Panc1 (cell line): ENCODE data around the gene UNC13C. TPM values are rescaled to one million over a fixed set of nuclear protein-coding genes. Genes with fewer than 3 reads are reported as not detected.

ENCODE experiments used
- ATAC-seq: fragments of 200-7000 bp; cut with Tn5 transposase; 2 replicates; pipeline ENCODE4 v1.9.1; 2020; ENCODE audit warnings: mild to moderate bottlenecking, moderate library complexity
- BruUV-seq: library from RNA; stranded (reverse); fragments of 400-500 nt; replicated peaks from 2 replicates; lab custom pipeline; 2021; lab: Mats Ljungman, UMichigan
- CTCF ChIA-PET: fragments of 300-600 bp; sonication (Branson Sonifier 250); formaldehyde crosslinking; loops from one replicate; lab custom pipeline; 2022; ENCODE audit warnings: antibody characterized with exemption; lab: Charles Lee
- POLR2A ChIA-PET: fragments of 300-600 bp; sonication (Branson Sonifier 250); formaldehyde crosslinking; loops from one replicate; lab custom pipeline; 2022; ENCODE audit warnings: antibody characterized with exemption; lab: Charles Lee
- DNase-seq: peaks from one replicate; pipeline ENCODE4 v3.0.0-alpha.2; 2010; ENCODE audit warnings: low read depth, low spot score
- H3K27ac ChIP-seq: 2 replicates; pipeline ENCODE4 v1.5.1; 2011; ENCODE audit warnings: mild to moderate bottlenecking, low read length, inconsistent platforms
- H3K27me3 ChIP-seq: fragments of 200-500 bp; sonication (Bioruptor generic); 2 replicates; pipeline ENCODE4 v1.6.0; 2014; ENCODE audit warnings: low read length, inconsistent platforms; ENCODE audit not compliant: control insufficient read depth, insufficient read depth
- H3K36me3 ChIP-seq: fragments of 200-500 bp; sonication (Bioruptor generic); 2 replicates; pipeline ENCODE4 v1.5.1; 2014; ENCODE audit warnings: inconsistent platforms, mild to moderate bottlenecking, low read length, moderate library complexity; ENCODE audit not compliant: control insufficient read depth, insufficient read depth
- H3K4me1 ChIP-seq: 2 replicates; pipeline ENCODE4 v1.5.1; 2011; ENCODE audit warnings: inconsistent platforms, mild to moderate bottlenecking, low read length, moderate library complexity; ENCODE audit not compliant: control insufficient read depth, insufficient read depth
- H3K4me3 ChIP-seq, 2 experiments: 2 replicates each; pipeline ENCODE4 v1.5.1; 2011 to 2012; ENCODE audit warnings: low read depth in 2 of 2, low read length in 2 of 2, mild to moderate bottlenecking in 2 of 2, inconsistent platforms in 1 of 2, moderate library complexity in 1 of 2
- H3K9me3 ChIP-seq: fragments of 200-500 bp; sonication (Bioruptor generic); 2 replicates; pipeline ENCODE4 v1.5.1; 2014; ENCODE audit warnings: low read depth, mild to moderate bottlenecking, inconsistent platforms, low read length, moderate library complexity; ENCODE audit not compliant: control insufficient read depth, insufficient read depth
- CTCF ChIP-seq: fragments of 450-650 bp; IDR thresholded peaks from 2 replicates; pipeline ENCODE4 v1.5.1; 2017; ENCODE audit warnings: mild to moderate bottlenecking
- POLR2AphosphoS5 ChIP-seq: IDR thresholded peaks from 2 replicates; pipeline ENCODE4 v1.6.1; 2012; ENCODE audit warnings: mild to moderate bottlenecking, low read depth, low read length, moderate library complexity
- REST ChIP-seq, 2 experiments: IDR thresholded peaks; 2 replicates each; pipeline ENCODE4 v1.6.1; 2011 to 2012; ENCODE audit warnings: low read depth in 2 of 2, control low read depth in 1 of 2, low read length in 1 of 2, mild to moderate bottlenecking in 1 of 2, moderate library complexity in 1 of 2; ENCODE audit not compliant: insufficient read depth in 1 of 2
- SIN3A ChIP-seq: IDR thresholded peaks from 2 replicates; pipeline ENCODE4 v1.6.1; 2012; ENCODE audit warnings: low read depth, mild to moderate bottlenecking, low read length, moderate library complexity, borderline replicate concordance; ENCODE audit not compliant: insufficient read depth
- TCF7L2 ChIP-seq: IDR thresholded peaks from 2 replicates; pipeline ENCODE4 v1.6.1; 2011; ENCODE audit warnings: mild to moderate bottlenecking, low read depth, low read length, inconsistent platforms
- in situ Hi-C: cut with HindIII; loops from 2 replicates; pipeline ENCODE4 v1.10.0; 2016; ENCODE audit warnings: low sequenced_read_pairs, low pct_unique_long_range_greater_than_20kb
- intact Hi-C: fragments of 100-400 bp; cut with micrococcal nuclease; formaldehyde crosslinking; loops from one replicate; pipeline ENCODE4 v1.10.0; 2022; ENCODE audit not compliant: unreplicated experiment
- total RNA-seq: library from RNA; stranded (reverse); gene quantifications from one replicate; pipeline ENCODE4 v1.2.1, GENCODE V29; 2021; ENCODE audit not compliant: unreplicated experiment

Gene UNC13C
- total RNA-seq, 1 experiment from 2014 or later: not detected

- Histone ChIP-seq H3K27me3 (no peaks in the 10 kb centered on the region), H3K4me1 (no peaks in the 10 kb centered on the region), H3K4me3 (no peak overlapping the region), H3K9me3 (no peaks in the 10 kb centered on the region), H3K27ac (no peak overlapping the region), H3K36me3 (no peaks in the 10 kb centered on the region)
- ATAC-seq (no peak), DNase-seq (no peak)
- ChIA-PET CTCF (no interaction called here), POLR2A (no interaction called here)
- no TSS peak for BruUV-seq
- intact Hi-C loops: no loop called here
- in situ Hi-C loops: no loop called here
- no peak for TF ChIP-seq POLR2AphosphoS5
- TF ChIP-seq CTCF: no peak
- TF ChIP-seq REST (IDR thresholded peaks at IDR 0.05; ENCODE audit: insufficient read depth in 1 of 2, low read depth in 2 of 2, low read length in 1 of 2): no peak
- no peak for TF ChIP-seq TCF7L2
- no peak for TF ChIP-seq SIN3A
These were observed 48.0 kb downstream of the UNC13C start for GRCh38 chr15:54026258-54026657.

GRCh38 chr15:54026891-54027290 is 48.6 kb downstream of the UNC13C start:
- BruUV-seq: no TSS peak
- no peak for DNase-seq
- no peaks in the 10 kb centered on the region for H3K9me3 ChIP-seq
- no peak overlapping the region for H3K27ac ChIP-seq
- H3K4me1 ChIP-seq: no peaks in the 10 kb centered on the region
- H3K27me3 ChIP-seq: no peaks in the 10 kb centered on the region
- H3K4me3 ChIP-seq: no peak overlapping the region
- TF ChIP-seq TCF7L2 (no peak), CTCF (no peak), SIN3A (no peak), POLR2AphosphoS5 (no peak), REST (IDR thresholded peaks at IDR 0.05; ENCODE audit: insufficient read depth in 1 of 2, low read depth in 2 of 2, low read length in 1 of 2) (no peak)
- POLR2A ChIA-PET: no interaction called here
- intact Hi-C loops (no loop called here), in situ Hi-C loops (no loop called here)
- H3K36me3 ChIP-seq: no peaks in the 10 kb centered on the region
- CTCF ChIA-PET: no interaction called here
- no peak for ATAC-seq
